ENCODE measurements around the gene TMEM201. TPM values are rescaled to one million over a fixed set of nuclear protein-coding genes. Genes with fewer than 3 reads are reported as not detected.

Gene TMEM201
- total RNA-seq, 2 experiments from 2014 or later: 20.0 to 26.9 TPM

DNA sequence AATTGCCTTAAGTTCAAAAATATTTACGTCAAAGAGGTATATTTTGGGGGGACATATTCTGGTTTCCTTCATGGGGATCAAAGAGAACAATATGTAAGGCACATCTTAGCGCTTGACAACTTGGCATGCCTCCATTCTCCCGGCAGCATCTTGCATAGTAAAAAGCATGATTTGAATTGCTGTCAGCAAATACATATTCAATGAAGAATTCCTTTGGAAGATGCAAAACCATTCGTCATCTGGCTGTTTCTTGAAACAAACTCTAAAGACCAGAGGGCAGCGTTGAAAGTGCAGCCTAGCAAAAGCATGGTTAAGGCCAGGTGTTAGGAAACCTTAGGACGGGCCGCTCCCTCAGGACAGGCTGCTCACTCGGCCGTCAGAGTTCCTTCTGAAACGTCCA lies 59.5 kb downstream of the TMEM201 start:
- ATAC-seq (no peak), DNase-seq (no peak)
- CTCF ChIA-PET: interaction anchor here (1.7 kb wide), 1 partner anchor 21 kb away, joined by 8 read pairs; no protein-coding TSS in a partner anchor
- Mint-ChIP-seq H3K36me3 (peaks cover 17% of the 10 kb centered on the region), H3K27ac (peak overlapping the region; percentile 34), H3K4me1 (peaks cover 42% of the 10 kb centered on the region), H3K9me3 (ENCODE audit: low read depth) (no peaks in the 10 kb centered on the region), H3K4me3 (no peak overlapping the region), H3K27me3 (no peaks in the 10 kb centered on the region)

DNA sequence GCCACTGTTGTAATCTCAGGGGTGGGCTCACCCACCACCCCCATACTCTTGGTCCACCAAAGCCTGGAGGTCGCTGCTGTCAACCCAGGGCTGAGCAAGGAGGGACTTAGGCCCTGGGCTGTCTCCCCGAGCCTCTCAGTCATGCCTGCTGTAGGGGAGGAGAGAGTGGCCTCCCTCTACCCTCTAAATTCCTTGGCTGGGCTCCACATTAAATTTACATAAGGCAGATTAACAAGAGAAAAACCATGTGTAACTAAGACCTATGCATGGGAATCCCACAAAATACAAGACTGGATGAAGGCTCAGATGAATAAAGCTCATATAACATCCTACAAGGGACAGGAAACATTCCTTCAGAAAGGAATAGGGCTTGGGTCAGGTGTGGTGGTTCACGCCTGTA lies 61.1 kb downstream of the TMEM201 start:
- no peaks in the 10 kb centered on the region for H3K27me3 Mint-ChIP-seq
- peak overlapping the region; percentile 97 for H3K4me3 Mint-ChIP-seq
- H3K36me3 Mint-ChIP-seq: peaks cover 28% of the 10 kb centered on the region
- CTCF ChIA-PET: interaction anchor here (1.3 to 7.7 kb wide), 4 partner anchors 11 to 72 kb away, joined by 3 to 224 read pairs (median 24); no protein-coding TSS in a partner anchor
- H3K9me3 Mint-ChIP-seq (ENCODE audit: low read depth): no peaks in the 10 kb centered on the region
- no peak overlapping the region for H3K27ac Mint-ChIP-seq
- peaks cover 39% of the 10 kb centered on the region for H3K4me1 Mint-ChIP-seq
- ATAC-seq: no peak
- DNase-seq: no peak

DNA sequence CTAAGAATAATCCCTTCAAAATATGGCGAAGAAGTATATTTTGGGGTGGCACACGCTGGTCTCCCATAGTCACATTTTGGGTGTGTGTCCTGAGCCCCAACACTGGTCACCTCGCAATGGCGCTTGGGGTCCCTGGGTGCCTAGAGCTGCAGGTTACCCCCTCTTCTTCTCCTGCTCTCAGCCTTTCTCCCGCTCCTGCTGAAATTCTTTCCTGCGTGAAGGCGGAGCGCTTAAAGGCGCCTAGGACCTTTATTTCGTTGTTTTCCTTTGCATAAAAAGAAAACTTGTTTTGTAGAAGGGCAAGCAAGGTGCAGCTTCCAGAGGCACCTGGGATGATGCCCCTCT lies 62.5 kb downstream of the TMEM201 start:
- no peaks in the 10 kb centered on the region for H3K27me3 Mint-ChIP-seq
- ATAC-seq: no peak
- H3K4me3 Mint-ChIP-seq: peak overlapping the region; percentile 97
- peaks cover 44% of the 10 kb centered on the region for H3K4me1 Mint-ChIP-seq
- DNase-seq: no peak
- no peaks in the 10 kb centered on the region for H3K9me3 Mint-ChIP-seq (ENCODE audit: low read depth)
- CTCF ChIA-PET: interaction anchor here (1.1 to 7.7 kb wide), 4 partner anchors 12 to 69 kb away, joined by 4 to 224 read pairs (median 24); no protein-coding TSS in a partner anchor
- peak overlapping the region; percentile 97 for H3K27ac Mint-ChIP-seq
- peaks cover 32% of the 10 kb centered on the region for H3K36me3 Mint-ChIP-seq

DNA sequence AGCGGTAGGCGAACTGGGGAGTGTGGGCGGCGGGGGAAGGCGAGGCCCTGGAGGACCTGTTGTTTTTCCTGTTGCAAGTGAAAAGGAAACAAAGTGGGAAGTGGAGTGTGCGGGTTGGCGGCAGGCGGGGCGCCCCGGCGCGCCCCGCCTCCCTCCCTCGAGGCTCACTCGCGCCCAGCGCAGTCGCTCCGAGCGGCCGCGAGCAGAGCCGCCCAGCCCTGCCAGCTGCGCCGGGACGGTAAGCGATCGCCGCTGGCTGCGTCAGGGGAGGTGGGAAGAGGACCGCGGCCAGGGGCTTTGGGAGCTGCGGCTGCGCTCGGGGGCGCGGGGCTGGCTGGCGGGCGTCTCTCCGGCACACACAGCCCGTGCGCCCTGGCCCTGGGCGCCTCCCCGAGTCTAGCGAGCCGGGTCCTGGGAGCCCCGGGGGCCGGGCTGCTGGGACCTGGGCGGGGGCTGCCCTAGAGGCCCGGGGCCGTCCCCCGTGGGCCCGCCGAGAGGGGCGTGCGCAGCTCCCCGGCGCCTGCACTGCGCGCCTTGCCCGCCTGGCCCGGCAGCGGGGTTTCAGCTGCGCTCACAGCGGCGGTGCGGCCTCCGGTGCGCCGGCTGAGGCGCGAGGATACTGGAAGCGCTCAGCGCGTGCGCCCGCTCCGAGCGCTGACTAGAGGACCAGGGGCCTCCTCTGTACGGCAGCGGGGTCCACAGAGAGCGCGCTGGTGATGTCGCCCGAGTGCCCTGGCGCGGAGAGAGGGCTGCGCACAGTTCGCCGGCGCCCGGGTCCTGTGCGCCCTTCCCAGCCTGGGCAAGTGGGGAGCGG lies 63.1 kb downstream of the TMEM201 start, which contains the start of gene PIK3CD:
Gene PIK3CD (plus strand): TSS at position 167 of the 814 bp plus-strand sequence. CDS start 58,725 bp downstream, outside the sequence.
- no peaks in the 10 kb centered on the region for H3K9me3 Mint-ChIP-seq (ENCODE audit: low read depth)
- peak within 1 kb of the TSS; percentile 97 for H3K27ac Mint-ChIP-seq
- peak; percentile 59 for ATAC-seq
- peaks cover 34% of the 10 kb centered on the region for H3K36me3 Mint-ChIP-seq
- peak; percentile 66 for DNase-seq
- H3K27me3 Mint-ChIP-seq: no peaks in the 10 kb centered on the region
- H3K4me3 Mint-ChIP-seq: peak within 1 kb of the TSS; percentile 97
- H3K4me1 Mint-ChIP-seq: peaks cover 46% of the 10 kb centered on the region
- CTCF ChIA-PET: interaction anchor here (0.8 to 7.7 kb wide), 8 partner anchors 13 to 68 kb away, joined by 3 to 224 read pairs (median 4); no protein-coding TSS in a partner anchor

DNA sequence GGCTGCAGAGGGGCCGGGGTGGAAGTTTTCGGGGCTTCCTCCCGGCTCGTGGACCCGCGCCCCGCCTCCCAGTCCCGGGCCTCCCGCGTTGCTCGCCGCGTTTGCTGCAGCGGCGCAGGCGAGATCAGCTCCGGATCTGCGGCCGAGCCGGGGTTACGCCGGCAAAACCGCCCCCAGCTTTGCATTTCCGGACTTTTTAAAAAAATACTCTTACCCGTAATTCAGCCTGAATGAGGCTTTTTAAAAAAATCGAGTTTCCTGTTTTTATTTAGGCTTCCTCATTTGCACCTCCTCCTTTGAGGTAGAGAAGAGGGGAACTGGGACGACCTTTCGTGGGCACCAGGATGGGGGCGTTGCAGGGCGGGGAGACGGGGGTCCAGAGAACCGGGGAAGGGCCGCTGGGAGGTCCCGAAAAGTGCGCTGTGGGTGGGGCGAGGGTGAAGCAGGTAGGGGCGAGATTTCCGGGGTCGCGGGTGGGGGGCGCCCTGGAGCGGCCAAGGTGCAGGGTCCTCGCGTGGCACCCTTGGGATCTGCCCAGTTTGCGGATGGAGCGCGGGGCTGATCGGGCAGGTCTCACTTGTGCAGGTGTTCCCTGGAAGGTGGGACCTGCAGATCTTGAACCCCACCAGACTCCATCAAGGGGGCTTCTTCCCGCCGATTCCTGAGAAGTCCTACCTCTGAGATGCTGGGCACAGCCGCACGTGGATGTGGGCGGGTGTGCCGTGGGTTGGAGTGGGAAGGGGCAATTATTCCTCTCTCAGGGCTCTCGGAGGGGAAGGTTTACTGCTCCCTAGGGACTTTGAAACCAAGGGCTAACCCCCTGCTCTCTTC lies 63.9 kb downstream of the TMEM201 start:
- ATAC-seq: peak; percentile 43

DNA sequence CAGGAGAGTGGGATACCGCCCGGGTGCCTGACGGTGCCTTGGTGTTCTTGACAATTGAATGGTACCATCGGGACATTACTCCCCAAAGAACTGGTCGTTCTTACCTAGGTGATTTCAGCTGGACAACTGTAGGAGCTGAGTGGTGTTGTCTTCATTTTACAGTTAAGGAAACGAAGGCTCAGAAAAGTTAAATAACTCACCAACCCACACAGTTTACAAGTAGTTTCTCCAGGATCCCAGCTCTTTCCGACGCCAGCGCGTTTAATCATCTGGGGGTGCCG lies 64.4 kb downstream of the TMEM201 start:
- H3K27ac Mint-ChIP-seq: peak overlapping the region; percentile 88
- CTCF ChIA-PET: interaction anchor here (1.1 to 7.7 kb wide), 14 partner anchors 9 to 95 kb away, joined by 3 to 224 read pairs (median 6); no protein-coding TSS in a partner anchor
- ATAC-seq: no peak
- H3K27me3 Mint-ChIP-seq: no peaks in the 10 kb centered on the region
- H3K9me3 Mint-ChIP-seq (ENCODE audit: low read depth): no peaks in the 10 kb centered on the region
- H3K4me3 Mint-ChIP-seq: peak overlapping the region; percentile 91
- peaks cover 39% of the 10 kb centered on the region for H3K36me3 Mint-ChIP-seq
- DNase-seq: no peak
- H3K4me1 Mint-ChIP-seq: peaks cover 58% of the 10 kb centered on the region

More for the DNA sequence above, 63.9 kb downstream of the TMEM201 start:
- Mint-ChIP-seq H3K27me3 (no peaks in the 10 kb centered on the region), H3K4me3 (peak overlapping the region; percentile 91), H3K36me3 (peaks cover 39% of the 10 kb centered on the region), H3K4me1 (peaks cover 54% of the 10 kb centered on the region), H3K27ac (peak overlapping the region; percentile 88), H3K9me3 (ENCODE audit: low read depth) (no peaks in the 10 kb centered on the region)
- DNase-seq: peak; percentile 84
- CTCF ChIA-PET: interaction anchor here (0.8 to 7.7 kb wide), 15 partner anchors 13 to 95 kb away, joined by 3 to 224 read pairs (median 5); no protein-coding TSS in a partner anchor

DNA sequence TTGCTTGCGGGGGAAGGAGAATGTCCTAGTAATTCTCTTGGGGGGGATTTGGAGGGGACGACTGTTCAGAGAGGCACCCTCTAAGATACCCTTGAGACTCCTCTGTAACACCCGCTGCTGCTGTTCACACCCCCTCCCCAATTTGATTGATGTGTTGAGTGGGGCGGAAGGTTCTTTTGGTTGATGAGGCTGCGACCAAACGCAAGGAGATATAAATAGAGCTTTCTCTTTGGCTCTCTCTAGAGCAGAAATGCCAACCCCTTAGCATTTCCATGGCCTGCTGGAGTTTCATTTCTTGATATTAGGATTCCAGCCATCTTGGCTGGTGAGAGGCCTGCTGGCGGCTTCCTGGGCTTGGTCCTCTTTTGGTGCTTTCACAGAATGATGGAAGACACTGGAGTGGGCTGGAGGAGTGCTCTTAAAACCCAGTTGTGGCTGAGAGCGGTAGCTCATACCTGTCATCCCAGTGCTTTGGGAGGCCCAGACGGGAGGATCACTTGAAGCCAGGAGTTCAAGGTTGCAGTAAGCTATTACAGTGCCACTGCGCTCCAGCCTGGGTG lies 64.9 kb downstream of the TMEM201 start:
- Mint-ChIP-seq H3K27me3 (no peaks in the 10 kb centered on the region), H3K4me3 (peak overlapping the region; percentile 91), H3K36me3 (peaks cover 38% of the 10 kb centered on the region), H3K9me3 (ENCODE audit: low read depth) (no peaks in the 10 kb centered on the region), H3K4me1 (peaks cover 62% of the 10 kb centered on the region), H3K27ac (peak overlapping the region; percentile 88)
- ATAC-seq: peak; percentile 2
- CTCF ChIA-PET: interaction anchor here (1.1 to 7.7 kb wide), 20 partner anchors 10 to 296 kb away, joined by 3 to 224 read pairs (median 4); no protein-coding TSS in a partner anchor
- peak; percentile 53 for DNase-seq

DNA sequence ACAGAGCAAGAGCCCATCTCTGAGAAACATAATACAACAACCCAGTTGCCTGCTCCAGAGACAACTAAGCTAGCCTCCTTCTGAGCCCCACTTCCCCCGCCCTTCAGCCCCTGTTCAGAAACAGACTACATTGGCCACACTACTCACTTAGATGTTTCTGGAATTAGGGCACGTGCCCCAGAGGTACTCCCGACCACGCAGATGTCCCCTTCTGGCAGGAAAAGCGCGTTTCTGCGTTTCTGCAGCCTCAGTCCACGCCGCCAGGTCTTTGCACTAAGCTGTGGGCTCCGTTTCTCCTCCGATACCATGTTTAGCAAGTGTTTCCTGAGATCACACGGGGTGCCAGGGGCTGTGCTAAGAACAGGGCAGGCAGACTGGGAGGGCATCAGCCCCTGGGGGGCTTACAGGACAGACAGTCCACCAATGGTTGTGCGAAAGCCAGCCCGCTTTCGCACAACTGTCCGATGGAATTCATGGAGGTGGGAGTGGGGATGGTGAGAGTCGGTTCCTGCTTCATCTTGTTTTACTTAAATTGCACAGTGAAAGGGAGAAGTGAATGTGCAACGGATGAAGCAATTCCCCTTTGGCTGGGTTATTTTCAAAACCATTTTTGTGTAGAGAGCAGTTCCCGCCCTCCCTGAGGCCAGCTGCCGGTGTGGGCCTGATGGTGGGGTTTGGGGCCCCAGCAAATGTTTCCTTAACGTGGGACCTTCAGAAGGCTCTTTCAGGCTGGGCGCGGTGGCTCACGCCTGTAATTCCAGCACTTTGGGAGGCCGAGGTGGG lies 65.5 kb downstream of the TMEM201 start:
- CTCF ChIA-PET: interaction anchor here (1.1 to 7.7 kb wide), 16 partner anchors 10 to 296 kb away, joined by 3 to 224 read pairs (median 4); no protein-coding TSS in a partner anchor
- no peaks in the 10 kb centered on the region for H3K9me3 Mint-ChIP-seq (ENCODE audit: low read depth)
- peak overlapping the region; percentile 88 for H3K27ac Mint-ChIP-seq
- H3K36me3 Mint-ChIP-seq: peaks cover 41% of the 10 kb centered on the region
- H3K27me3 Mint-ChIP-seq: no peaks in the 10 kb centered on the region
- peaks cover 66% of the 10 kb centered on the region for H3K4me1 Mint-ChIP-seq
- DNase-seq (peak; percentile 49), ATAC-seq (peak; percentile 4)
- H3K4me3 Mint-ChIP-seq: peak overlapping the region; percentile 91

DNA sequence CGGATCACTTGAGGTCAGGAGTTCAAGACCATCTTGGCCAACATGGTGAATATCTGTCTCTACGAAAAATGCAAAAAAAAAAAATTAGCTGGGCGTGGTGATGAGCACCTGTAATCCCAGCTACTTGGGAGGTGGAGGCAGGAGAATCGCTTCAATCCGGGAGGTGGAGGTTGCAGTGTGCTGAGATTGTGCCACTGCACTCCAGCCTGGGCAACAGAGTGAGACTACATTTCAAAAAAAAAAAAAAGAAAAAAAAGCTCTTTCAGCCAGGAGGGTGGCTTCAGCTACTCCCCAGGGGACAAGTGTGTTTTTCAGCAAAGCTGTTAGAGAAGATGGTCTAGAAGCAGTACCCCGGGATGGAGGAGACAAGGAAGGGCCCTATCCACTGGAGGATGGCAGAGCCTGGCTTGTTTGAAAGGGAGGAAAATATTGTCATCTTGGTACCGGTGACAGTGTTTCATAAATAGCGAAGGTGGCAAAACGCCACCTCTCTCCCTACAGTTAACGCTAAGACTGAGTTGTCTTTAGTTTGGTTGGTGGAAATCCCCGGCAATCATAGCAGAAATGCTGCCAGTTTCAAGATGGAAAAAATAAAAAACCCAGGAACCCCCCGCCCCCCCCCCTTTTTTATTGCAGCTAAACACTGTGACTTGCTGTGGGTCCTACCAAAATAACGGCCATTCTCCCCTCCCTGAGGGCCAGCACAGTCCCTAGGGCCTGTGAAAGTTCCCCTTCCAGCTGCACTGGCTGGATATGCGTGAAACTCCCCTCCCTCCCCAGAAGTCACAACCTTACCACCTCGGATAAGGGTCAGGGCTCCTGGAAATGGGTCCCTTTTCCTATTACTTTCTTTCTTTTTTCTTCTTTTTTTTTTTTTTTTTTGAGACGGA lies 66.4 kb downstream of the TMEM201 start:
- peak overlapping the region; percentile 91 for H3K4me3 Mint-ChIP-seq
- H3K9me3 Mint-ChIP-seq (ENCODE audit: low read depth): no peaks in the 10 kb centered on the region
- DNase-seq (peak; percentile 50), ATAC-seq (no peak)
- peak overlapping the region; percentile 88 for H3K27ac Mint-ChIP-seq
- peaks cover 49% of the 10 kb centered on the region for H3K36me3 Mint-ChIP-seq
- CTCF ChIA-PET: interaction anchor here (1.1 to 7.7 kb wide), 13 partner anchors 11 to 295 kb away, joined by 3 to 224 read pairs (median 4); no protein-coding TSS in a partner anchor
- H3K4me1 Mint-ChIP-seq: peaks cover 65% of the 10 kb centered on the region
- H3K27me3 Mint-ChIP-seq: no peaks in the 10 kb centered on the region

DNA sequence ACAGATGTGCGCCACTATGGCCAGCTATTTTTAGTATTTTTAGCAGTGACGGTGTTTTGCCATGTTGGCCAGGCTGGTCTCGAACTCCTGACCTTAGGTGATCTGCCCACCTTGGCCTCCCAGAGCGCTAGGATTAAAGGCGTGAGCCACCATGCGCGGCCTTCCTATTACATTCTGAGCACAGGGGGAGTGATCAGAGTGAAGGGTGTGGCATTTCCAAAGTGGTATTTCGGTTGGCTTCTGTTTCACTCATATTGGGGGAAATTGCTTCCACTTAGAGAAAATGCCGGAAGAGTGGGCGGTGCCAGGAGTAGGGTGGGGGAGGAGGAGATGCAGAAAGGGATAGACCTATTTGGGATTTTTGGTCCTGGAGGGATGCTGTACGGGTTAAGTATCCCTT lies 67.1 kb downstream of the TMEM201 start:
- no peaks in the 10 kb centered on the region for H3K27me3 Mint-ChIP-seq
- CTCF ChIA-PET: interaction anchor here (0.7 to 7.7 kb wide), 5 partner anchors 11 to 66 kb away, joined by 3 to 224 read pairs (median 13); no protein-coding TSS in a partner anchor

DNA sequence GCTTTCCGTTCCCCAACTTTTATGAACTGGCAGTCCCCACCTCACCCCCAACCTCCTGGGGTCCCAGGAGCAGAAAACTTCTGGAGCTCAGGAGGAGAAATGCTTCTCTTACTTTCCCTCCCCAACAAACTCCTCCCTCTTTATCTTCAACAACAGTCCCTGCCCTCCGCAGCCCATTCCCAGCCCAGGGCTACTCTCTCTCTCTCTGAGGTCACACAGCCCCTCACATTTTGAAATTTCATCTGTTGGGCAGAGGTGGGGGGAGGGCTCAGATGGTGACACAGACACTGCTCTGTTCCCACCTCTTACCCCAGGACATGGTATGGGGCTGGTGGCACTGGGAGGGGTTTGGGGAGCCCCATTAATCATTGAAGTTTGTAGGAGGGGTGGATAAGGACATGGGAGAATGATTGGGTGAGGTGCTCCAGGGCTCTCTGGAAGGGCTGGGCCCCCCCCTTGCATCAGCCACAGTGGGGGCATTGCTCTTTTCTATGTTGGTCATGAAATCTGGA lies 68.9 kb downstream of the TMEM201 start:
- Mint-ChIP-seq H3K4me1 (peaks cover 64% of the 10 kb centered on the region), H3K27ac (peak overlapping the region; percentile 80), H3K36me3 (peaks cover 59% of the 10 kb centered on the region), H3K27me3 (no peaks in the 10 kb centered on the region), H3K4me3 (no peak overlapping the region), H3K9me3 (ENCODE audit: low read depth) (no peaks in the 10 kb centered on the region)
- CTCF ChIA-PET: interaction anchor here (0.7 to 4.9 kb wide), 5 partner anchors 9 to 124 kb away, joined by 3 to 31 read pairs (median 6); no protein-coding TSS in a partner anchor
- DNase-seq: no peak
- no peak for ATAC-seq

More for the DNA sequence above, 67.1 kb downstream of the TMEM201 start:
- Mint-ChIP-seq H3K4me1 (peaks cover 64% of the 10 kb centered on the region), H3K36me3 (peaks cover 56% of the 10 kb centered on the region), H3K27ac (peak overlapping the region; percentile 88), H3K4me3 (peak overlapping the region; percentile 91), H3K9me3 (ENCODE audit: low read depth) (no peaks in the 10 kb centered on the region)
- no peak for ATAC-seq
- DNase-seq: no peak
